ENCODE data around the gene DUSP10.

- no peak for TF ChIP-seq EP300 (IDR thresholded peaks at IDR 0.05)
- TF ChIP-seq CTCF (IDR thresholded peaks at IDR 0.05), result no peak
Measured at GRCh38 chr1:221728037-221728505, 13.8 kb downstream of the DUSP10 start.
